ENCODE results near the gene IER2.

- TF ChIP-seq CTCF (IDR thresholded peaks at IDR 0.05; ENCODE audit: low read depth, low read length): no peak
- TF ChIP-seq POLR2A (IDR thresholded peaks at IDR 0.05; ENCODE audit: extremely low read depth, insufficient read length): no peak
- no peak for TF ChIP-seq MYC (IDR thresholded peaks at IDR 0.05; ENCODE audit: low read depth, low read length)
Observed at GRCh38 chr19:13134626-13135025, 15.6 kb upstream of the IER2 start.

Measured in NB4 (cell line).